Uterus (tissue), 2 donors: ENCODE data around the gene CHN2.

Source experiments
- CTCF ChIP-seq, 4 experiments: fragments of 200-600 bp in 2 of 4; fragments of 450-650 bp in 2 of 4; sonication (generic) in 2 of 4; IDR thresholded peaks; one replicate each; pipeline ENCODE4 v1.5.1; 2016 to 2019; ENCODE audit warnings: antibody characterized with exemption in 4 of 4, mild to moderate bottlenecking in 2 of 4, moderate library complexity in 1 of 4
- POLR2A ChIP-seq, 2 donors: fragments of 450-650 bp; IDR thresholded peaks; one replicate each; pipeline ENCODE4 v1.6.1; 2016; ENCODE audit warnings: antibody characterized with exemption in 2 of 2, mild to moderate bottlenecking in 1 of 2, moderate library complexity in 1 of 2

GRCh38 chr7:29499932-29500331 is 305.4 kb downstream of the CHN2 start:
- TF ChIP-seq CTCF (IDR thresholded peaks at IDR 0.05) (no peak), POLR2A (IDR thresholded peaks at IDR 0.05) (no peak)
